Activated CD4-positive, alpha-beta T cell treated with anti-CD3 and anti-CD28 coated beads, Interleukin-2, amount 50 U/mL, for 1 hour (primary cell): Measurements from ENCODE around the gene DEXI.

Experiments
- DNase-seq: peaks from one replicate; pipeline ENCODE4 v3.0.0-alpha.2; 2020

Gene DEXI

DNA sequence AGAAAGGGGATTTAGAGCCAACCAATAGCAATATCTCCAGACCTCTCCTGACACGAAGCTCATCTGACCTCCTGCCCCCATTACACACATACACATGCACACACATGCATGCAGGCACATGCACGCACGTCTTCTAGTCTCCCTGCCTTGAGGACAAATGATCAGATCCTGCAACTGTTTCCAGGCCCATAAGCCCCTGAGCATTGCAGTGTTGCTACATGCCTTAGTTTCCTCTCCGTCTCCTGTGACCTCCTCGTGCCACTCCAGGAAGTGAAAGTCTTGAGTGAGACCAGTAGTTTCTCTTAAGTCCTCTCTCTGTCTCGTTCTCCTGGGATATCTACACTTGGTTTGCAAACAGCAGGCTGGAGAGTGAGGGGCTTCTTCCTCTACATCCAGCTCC is 57.0 kb downstream of the DEXI start:
- no peak for DNase-seq

DNA sequence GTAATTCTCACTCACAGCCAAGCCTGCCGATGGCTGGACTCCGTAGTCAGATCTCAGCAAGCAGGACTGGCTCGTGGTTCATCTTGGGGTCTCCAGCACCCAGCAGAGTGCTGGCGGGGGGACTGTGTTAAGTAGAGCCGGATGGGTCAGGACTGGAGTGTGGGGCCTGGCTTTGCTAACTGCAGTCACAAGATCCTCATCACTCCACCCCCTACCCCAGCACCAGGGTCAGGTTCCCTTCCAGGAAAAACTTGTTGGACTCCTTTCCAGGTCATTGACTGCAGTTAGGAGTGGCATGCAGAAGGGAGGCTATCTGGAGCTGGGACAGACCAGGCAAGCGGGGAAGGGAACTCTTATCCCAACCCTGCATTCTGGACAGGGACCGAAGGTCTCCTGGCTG is 59.3 kb downstream of the DEXI start:
- DNase-seq, result no peak

DNA sequence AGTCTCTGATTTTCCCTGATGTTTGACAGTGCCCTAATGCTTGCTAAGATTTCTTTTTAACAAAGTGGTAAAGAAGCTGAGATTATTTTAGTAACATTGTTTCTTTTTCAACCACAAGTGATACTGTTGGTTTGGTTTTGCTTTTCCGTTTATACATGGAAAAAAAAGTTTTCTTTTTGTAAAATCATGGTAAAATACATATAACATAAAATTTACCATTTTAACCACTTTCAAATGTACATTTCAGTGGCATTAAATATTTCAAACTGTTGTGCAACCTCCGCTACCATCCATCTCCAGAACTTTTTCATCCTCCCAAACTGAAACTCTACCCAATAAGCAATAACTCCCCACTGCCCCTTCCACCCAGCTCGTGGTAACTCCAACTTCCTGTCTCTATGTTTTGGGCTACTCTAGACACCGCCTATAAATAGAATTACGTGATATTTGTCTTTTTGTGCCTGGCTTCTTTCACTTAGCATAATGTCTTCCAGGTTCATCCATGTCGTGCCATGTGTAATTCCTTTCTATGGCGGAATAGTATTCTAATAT is 60.7 kb downstream of the DEXI start:
- DNase-seq, result no peak

- DNase-seq, result no peak
These were observed 61.4 kb downstream of the DEXI start for GRCh38 chr16:10880594-10881452.

GRCh38 chr16:10879681-10880589 is 62.3 kb downstream of the DEXI start:
- DNase-seq, result no peak
